AG20443 (cell line): ENCODE data around the gene MECP2.
"Not testable (repeated sequence)": the region's sequence is repeated elsewhere in the genome, so short reads cannot be mapped to it uniquely, and the experiment has no call there.

ENCODE experiments used
- DNase-seq: peaks from one replicate; pipeline ENCODE4 v3.0.0; 2012; ENCODE audit warnings: low spot score, mixed read lengths

MECP2 gene

DNA sequence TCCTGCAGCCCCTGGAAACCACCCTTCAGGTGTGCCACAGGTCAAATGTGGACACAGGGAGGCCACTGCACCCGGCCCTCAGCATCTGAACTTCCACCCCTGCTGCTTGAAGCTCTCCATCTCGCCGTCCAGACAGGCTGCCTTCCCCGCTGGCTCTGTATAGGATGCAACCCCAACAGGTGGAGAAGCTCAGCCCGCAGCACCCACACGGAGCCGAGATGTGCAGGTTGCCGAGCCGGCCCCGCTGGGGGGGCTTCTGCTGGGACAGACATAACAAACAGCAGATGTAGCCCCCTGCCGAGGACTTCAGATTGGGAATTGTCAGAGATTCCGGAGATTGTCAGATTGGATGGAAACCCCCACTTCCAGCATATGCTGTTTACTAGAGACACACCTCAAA lies 104.4 kb downstream of the MECP2 start:
- DNase-seq: no peak

DNA sequence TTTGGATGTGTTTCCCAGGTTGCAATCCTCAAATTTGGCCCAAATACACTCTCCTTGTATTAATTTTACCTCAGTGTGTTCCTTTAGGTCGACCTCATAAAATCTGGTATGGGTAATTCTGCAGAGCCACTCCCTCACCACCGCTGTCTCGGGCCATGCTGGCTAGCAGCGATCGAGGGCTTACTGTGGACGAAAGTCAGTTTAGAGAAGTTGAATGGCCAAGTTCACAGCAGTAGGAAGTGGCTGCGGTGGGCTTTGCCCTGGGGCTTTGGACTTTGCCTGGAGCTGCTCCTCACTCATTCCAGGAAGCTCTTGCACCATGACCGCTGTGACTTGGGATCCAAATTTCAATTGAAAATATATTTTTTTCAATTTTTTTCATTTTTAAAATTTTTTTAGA lies 105.3 kb downstream of the MECP2 start:
- no peak for DNase-seq

DNA sequence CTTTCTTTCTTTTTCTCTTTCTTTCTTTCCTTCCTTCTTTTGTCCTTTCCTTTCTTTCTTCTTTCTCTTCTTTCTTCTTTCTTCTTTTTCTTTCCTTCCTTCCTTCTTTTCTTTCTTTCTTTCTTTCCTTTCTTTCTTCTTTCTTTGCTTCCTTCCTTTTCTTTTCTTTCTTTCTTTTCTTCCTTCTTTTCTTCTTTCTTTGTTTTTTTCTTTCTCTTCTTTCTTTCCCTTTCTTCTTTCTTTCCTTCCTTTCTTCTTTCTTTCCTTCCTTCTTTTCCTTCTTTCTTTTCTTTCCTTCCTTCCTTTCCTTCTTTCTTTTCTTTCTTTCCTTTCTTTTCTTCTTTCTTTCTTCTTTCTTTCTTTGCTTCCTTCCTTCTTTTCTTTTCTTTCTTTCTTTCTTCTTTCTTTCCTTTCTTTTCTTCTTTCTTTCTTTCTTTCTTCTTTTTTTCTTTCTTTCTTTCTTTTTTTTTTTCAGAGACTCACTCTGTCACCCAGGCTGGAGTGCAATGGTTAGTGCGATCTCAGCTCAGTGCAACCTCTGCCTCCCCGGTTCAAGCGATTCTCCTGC lies 106.4 kb downstream of the MECP2 start:
- DNase-seq: no peak

DNA sequence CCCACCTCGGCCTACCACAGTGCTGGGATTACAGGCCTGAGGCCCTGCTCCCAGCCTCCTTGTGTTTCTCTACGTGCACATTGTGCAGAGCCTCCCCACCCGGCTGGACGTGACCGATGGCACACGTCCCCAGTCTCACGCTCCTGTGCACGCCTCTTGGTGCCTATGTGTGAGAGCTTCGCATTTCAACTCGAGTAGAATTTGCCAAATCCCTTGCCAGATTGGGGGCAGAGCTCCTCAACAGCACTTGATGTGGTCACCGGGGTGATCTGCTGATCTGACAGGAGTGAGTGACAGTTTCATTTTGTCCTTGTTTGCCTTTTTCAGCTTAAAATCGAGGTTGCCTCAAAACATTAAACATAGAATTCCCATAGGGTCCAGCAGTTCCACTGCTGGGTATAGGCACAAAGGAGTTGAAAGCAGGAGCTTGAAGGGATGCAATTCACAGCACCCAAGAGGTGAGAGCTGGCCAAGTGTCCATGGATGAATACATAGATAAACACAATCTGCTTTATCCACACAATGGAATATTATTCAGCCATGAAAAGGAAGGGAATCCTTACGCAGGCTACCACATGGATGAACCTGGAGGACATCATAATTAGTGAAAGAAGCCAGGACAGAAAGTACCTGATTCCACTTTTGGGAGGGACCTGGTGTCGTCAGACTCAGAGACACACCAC lies 107.4 kb downstream of the MECP2 start:
- no peak for DNase-seq

DNA sequence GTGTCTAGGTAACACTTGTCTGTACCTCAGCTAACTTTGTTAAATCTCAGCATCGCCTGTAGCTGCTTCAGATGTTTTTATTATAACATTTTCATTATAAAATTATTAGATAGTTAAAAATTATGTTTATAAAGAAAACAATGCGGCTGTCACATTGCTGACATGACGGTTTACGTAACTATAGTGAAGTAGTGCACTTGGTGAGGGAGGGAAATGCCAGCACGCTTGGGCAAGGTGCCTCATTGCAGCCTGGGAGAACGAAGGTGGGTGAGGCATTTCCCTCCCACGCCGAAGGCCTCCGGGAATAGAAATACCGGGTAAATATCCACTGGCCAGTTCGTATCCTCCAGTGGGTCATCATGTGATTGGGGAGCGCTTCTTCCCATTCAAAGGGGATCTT lies 109.0 kb downstream of the MECP2 start:
- no peak for DNase-seq

DNA sequence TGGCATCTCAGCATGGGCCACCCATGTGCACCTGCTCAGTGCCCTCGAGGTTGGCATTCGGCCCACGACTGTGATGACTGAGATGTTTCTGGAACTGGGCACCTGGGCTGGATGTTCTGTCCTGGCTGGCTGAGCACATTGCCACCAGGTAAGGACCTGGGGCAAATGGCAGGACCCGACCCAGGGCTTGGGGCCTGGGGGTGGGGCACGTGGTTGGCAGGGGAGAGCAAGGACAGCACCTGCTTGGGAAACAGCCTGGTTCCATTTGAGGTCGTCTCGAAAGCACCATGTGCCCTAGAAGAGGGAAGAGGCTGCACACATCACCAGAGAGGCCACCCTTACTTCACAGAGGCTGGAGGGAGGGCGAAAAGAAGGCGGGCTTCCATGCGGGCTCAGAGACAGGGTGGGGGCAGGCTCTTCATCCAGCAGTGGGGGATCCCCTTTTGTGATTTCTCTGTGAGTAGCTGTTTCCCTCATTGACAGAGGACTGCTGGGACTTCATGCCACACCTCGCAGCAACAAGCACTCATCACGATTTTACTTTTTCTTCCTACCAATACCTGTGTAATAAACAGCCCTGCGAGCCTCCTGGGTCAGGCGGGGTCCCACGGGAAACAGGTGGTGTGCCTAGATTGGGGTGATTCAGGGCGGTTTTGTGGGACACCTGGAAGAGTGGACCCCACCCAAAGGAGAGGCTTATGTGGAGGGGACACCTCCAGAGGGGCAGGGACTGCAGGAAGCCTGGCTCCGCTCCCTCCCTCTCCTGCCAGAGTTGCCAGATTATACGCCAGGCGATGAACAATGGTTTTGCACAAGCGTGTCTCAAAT lies 113.0 kb downstream of the MECP2 start:
- no peak for DNase-seq

DNA sequence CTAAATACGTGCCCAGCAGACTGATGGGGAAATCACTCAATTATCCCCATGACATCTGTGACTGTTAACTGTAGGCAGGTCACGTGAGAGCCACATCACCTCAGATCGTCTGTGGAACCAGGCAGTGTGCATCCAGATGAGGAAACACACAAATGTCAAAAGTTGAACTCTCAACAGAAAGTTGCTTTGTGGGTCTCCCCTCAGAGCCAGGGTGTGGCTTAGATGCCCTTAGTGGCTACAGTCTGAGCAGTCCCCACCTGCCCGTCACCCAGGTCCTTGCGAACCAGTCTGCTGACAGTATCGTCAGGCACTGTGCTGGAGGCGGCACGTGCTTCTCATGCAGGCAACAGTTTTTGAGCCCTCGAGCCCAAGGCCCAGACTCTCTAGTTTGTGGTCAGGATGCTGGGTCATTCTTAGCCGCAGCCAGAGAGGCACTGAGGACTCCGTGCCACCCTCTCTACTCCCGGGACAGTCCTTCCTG lies 114.2 kb downstream of the MECP2 start:
- DNase-seq: no peak

DNA sequence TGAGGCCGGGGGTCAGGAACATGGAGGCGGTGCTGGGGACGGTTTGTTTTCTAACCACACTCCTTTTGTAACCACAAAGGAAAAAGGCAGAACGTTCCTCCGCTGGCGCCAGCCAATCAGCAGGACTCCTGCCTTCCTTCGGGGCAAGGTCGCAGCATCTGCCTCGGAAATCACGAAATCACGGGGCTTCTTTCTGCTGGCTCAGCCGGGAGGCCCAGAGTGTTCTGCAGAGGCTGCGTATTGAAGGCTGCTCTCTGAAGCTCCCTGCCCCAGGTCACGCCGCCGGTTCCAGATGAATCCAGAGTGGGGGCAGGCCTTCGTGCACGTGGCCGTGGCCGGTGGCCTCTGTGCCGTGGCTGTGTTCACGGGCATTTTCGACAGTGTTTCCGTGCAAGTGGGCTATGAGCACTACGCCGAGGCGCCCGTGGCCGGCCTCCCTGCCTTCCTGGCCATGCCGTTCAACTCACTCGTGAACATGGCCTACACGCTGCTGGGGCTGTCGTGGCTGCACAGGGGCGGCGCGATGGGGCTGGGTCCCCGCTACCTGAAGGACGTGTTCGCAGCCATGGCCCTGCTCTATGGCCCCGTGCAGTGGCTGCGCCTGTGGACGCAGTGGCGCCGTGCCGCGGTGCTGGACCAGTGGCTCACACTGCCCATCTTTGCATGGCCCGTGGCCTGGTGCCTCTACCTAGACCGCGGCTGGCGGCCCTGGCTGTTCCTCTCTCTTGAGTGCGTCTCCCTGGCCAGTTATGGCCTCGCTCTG lies 115.6 kb downstream of the MECP2 start:
- no peak for DNase-seq

DNA sequence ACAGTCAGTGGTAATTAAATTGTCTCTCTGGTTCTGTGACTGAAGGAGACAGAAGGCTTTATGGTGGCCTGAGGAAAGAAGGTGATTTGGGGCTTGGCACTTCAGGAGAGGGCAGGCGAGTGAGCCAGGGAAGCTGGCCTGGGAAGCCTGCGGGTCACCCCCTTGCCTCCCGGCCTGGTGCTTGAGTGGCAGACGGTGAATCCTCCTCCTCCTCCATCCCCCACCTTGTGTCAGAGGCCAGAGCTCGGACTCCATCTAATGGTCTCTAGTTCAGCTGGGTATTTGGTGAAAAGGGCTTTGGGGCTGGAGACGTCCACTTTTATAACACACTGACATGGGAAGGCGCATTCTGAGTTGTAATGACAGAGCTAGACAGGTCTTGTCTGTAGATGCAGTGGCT lies 116.3 kb downstream of the MECP2 start:
- no peak for DNase-seq

DNA sequence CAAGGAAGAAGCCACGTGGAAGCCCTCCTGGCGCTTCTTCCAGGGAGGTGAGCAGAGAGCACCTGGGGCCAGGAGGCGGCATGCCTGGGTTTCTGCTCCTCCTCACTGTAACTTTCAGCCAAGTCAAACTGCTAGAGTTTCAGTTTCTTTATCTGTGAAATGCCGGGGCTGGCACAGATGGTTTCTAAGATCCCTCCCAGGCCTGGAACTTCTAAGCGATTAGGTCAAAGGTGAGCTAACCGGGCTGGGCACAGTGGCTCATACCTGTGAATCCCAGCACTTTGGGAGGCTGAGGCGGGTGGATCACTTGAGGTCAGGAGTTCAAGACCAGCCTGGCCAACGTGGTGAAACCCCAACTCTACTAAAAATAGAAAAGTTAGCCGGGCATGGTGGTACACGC lies 117.1 kb downstream of the MECP2 start:
- not testable (repeated sequence) for DNase-seq

DNA sequence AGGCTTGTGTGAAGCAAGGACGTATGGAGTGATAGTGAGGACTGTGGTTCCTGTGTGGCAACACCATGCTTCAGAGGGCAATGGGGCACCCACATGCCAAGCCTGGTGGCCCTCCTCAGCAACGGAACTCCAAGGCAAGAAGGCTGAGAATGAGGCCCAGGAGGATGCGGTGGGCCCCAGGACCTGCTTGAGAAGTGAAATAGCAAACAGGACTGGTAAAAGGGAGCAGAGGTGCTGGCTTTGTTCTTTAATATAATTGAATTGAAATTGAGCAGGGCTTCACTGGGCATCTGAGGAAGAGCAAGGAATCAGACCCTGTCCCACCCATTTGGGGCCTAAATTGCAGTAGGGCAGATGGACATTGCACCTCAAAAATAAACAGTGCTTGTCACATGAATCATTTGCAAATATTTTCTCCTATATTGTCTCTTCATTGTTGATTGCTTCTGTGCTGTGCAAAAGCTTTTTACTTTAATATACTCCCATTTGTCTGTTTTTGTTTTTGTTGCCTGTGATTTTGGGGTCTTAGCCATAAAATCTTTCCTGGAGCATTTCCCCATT lies 122.7 kb downstream of the MECP2 start:
- no peak for DNase-seq

DNA sequence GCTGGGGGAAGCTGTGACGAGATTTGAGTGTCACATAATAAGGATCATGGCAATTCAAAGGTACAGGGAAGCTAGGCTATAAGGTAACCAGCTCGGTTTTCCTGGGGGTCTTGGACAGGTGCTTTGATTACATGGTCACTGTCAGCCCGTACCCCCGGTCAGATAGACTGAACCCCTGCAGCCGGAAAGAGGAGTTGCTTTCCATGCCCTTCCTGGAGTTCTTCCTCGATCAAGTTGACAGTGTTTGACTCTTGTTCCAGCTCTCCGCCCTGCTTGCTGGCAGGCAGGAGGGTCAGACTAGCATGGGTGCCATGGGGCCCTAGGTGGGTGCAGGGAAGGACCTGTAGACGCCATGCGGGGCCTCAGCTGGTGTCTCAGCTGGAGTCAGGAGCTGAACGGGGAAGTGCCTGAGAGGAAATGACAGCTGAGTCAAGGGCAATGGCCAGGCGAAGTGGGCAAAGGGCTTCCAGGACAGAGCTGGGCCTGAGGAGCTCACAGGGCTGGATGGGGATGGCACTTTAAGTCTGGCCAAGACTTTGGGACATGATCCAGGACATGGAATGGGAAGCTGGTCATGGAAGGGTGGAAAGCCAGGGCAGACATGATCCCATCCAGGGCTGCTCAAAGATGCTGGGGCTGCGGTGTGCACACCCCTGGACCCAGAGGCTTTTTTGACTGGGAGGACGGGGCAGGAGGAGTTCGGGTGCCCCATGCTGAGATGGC lies 123.4 kb downstream of the MECP2 start:
- no peak for DNase-seq

DNA sequence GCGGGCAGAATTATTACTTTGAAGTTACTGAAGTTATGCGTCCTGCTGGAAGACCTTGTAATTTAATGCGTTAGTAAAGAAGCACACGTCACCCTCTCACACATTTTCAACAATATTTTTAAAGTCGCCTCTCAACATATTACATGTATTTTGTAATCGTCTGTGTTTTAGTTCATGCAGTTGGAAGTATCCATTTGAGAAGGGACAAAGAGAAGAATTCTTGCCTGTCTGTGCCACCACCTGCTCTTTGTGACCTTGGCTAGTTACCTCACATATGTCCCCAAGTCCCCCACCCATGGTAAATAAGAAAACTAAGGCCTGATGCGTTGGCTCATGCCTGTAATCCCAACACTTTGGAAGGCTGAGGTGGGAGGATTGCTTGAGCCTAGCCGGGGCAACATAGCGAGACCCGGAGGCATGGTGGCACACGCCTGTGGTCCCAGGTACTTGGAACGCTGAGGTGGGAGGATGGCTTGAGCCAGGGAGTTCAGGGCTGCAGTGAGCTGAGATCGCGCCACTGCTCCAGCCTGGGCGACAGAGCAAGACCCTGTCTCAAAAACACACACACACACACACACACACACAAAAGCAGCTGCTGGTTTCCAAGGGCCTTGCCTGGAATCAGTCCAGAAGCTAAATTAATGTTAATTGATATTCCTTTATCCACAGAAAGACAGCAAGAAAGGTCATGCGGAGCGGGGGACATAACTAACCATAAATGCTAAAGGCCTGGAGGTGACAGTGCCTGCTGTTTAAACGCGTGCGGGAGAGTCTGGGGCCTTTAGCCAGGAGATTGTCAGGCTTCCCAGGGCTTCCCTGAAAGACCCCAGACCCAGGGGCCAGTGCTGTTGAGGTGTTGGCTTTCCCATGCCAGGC lies 124.2 kb downstream of the MECP2 start:
- no peak for DNase-seq

DNA sequence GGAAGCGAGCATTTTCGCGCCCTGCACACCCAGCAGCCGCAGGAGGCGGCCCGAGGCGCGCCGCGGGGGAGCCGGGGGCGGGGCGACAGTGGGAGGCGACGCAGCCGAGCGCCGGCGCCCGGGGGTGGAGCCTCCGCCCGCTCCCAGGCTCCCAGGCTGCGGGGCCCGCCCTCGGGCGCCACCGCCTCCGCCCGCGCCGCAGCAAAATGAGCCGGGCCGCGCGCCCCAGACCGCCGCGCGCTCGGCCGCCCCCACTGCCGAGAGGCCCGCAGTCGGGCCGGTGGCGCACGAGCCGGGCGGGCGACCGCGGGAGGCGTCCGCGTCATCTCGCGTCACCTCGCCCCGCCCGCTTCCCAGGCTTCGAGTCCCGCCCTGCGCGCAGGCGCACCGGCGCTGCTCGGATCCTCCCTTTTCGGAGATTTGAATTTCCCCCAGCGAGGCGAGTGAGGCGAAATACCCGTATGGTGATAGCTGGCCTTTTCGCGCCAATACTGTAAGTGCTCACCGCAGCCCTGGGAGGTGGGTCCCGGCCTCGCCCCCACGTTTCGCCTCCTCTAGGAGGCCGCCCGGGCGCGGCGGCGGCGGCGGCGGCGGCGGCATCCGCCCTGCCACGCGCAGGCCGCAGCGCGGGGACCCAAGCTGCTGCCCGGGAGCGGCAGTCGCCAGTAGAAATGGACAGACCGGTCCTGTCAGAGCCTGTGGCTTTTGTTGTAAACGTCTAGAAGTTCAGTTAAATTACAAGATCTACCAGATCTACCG lies 125.0 kb downstream of the MECP2 start, which contains the start of gene TMEM187:
TSS of gene TMEM187 (plus strand) at position 387 of the 759 bp plus-strand sequence. CDS start 9,309 bp downstream, outside the sequence.
- DNase-seq: peak; percentile 92
